Measurements from ENCODE around the gene RER1.

DNA sequence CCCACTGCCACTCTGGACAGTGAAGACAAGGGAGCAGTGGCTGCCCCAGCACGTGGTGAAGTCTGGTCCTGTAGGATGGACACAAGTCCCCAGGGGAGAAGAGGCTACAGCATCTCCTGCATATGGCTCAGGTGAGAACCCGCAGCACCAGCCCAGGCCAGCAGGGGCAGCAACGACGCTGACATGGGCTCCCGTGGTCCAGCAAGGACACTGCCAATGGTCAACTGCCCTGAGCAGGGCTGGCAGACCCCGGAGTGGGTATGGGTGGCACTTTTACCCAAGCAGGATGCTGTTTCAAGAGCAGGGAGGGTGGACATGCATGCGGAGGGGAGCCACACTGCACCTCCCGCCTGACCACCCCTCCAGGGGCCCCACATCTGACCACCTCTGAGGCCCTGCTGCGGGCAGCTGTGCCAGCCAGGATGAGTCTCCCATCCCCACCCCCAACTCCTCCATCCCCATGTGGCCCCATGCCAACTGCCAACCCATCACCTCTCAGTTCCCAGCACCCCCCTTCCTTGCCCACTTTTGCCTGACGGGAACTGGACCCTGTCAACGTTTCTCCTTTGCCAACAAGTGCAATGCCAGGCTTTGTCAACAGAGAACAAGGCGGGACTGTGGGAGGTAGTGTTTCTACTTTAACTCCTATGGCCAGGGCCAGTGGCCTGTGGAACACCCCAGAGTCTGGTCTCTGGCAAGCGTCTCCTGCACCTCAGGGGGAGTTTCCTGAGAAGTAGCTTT lies 8.8 kb upstream of the RER1 start:
- TF ChIP-seq, protein P1, sequence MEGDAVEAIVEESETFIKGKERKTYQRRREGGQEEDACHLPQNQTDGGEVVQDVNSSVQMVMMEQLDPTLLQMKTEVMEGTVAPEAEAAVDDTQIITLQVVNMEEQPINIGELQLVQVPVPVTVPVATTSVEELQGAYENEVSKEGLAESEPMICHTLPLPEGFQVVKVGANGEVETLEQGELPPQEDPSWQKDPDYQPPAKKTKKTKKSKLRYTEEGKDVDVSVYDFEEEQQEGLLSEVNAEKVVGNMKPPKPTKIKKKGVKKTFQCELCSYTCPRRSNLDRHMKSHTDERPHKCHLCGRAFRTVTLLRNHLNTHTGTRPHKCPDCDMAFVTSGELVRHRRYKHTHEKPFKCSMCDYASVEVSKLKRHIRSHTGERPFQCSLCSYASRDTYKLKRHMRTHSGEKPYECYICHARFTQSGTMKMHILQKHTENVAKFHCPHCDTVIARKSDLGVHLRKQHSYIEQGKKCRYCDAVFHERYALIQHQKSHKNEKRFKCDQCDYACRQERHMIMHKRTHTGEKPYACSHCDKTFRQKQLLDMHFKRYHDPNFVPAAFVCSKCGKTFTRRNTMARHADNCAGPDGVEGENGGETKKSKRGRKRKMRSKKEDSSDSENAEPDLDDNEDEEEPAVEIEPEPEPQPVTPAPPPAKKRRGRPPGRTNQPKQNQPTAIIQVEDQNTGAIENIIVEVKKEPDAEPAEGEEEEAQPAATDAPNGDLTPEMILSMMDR (conservative IDR thresholded peaks at IDR 0.05 in 1 of 2, IDR thresholded peaks at IDR 0.05 in 1 of 2; ENCODE audit: extremely low read depth in 1 of 2, insufficient read depth in 1 of 2, low read depth in 1 of 2, low read length in 2 of 2), result peak; percentile 58 to 61
- no peak for TF ChIP-seq EZH2 (IDR thresholded peaks at IDR 0.05; ENCODE audit: borderline replicate concordance, low read length)
